GM13977 (cell line): ENCODE measurements around the gene CENPP.

Source experiments
- DNase-seq: peaks from one replicate; pipeline ENCODE4 v3.0.0; 2012; ENCODE audit warnings: low spot score
- in situ Hi-C: fragments of 300-500 bp; cut with MboI; formaldehyde crosslinking; loops from one replicate; pipeline ENCODE4 v1.12.0; 2022; ENCODE audit warnings: low sequenced_read_pairs, low pct_unique_long_range_greater_than_20kb, mixed read lengths, inconsistent platforms; ENCODE audit not compliant: unreplicated experiment
- TF ChIP-seq, protein P1 (sequence below): IDR thresholded peaks from 2 replicates; pipeline ENCODE4 v1.5.1; 2012; ENCODE audit warnings: mild to moderate bottlenecking, control low read depth; ENCODE audit not compliant: insufficient read depth; ENCODE audit errors: extremely low read depth, missing control alignments

The CENPP gene

DNA sequence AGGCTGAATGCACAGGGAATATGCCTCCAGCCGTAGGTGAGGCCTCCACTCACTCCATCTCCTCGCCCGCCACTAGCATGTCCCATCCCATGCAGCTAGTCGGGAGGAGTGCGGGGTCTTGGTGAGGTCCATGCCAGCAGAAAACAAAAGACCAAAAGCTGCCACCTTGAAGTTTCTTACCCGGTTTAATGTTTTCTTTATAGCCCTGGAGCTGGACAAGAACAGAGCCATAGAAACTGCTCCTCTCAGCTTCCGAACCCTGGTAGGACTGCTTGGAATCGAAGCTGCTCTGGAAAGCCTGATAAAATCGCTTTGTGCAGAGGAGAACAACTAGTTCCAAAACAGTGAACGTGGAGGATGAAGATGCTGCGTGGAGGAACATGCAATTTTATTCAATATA lies 287.1 kb downstream of the CENPP start:
- no peak for DNase-seq
- in situ Hi-C loops, result no loop called here
- TF ChIP-seq, protein P1, sequence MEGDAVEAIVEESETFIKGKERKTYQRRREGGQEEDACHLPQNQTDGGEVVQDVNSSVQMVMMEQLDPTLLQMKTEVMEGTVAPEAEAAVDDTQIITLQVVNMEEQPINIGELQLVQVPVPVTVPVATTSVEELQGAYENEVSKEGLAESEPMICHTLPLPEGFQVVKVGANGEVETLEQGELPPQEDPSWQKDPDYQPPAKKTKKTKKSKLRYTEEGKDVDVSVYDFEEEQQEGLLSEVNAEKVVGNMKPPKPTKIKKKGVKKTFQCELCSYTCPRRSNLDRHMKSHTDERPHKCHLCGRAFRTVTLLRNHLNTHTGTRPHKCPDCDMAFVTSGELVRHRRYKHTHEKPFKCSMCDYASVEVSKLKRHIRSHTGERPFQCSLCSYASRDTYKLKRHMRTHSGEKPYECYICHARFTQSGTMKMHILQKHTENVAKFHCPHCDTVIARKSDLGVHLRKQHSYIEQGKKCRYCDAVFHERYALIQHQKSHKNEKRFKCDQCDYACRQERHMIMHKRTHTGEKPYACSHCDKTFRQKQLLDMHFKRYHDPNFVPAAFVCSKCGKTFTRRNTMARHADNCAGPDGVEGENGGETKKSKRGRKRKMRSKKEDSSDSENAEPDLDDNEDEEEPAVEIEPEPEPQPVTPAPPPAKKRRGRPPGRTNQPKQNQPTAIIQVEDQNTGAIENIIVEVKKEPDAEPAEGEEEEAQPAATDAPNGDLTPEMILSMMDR, result no peak

DNA sequence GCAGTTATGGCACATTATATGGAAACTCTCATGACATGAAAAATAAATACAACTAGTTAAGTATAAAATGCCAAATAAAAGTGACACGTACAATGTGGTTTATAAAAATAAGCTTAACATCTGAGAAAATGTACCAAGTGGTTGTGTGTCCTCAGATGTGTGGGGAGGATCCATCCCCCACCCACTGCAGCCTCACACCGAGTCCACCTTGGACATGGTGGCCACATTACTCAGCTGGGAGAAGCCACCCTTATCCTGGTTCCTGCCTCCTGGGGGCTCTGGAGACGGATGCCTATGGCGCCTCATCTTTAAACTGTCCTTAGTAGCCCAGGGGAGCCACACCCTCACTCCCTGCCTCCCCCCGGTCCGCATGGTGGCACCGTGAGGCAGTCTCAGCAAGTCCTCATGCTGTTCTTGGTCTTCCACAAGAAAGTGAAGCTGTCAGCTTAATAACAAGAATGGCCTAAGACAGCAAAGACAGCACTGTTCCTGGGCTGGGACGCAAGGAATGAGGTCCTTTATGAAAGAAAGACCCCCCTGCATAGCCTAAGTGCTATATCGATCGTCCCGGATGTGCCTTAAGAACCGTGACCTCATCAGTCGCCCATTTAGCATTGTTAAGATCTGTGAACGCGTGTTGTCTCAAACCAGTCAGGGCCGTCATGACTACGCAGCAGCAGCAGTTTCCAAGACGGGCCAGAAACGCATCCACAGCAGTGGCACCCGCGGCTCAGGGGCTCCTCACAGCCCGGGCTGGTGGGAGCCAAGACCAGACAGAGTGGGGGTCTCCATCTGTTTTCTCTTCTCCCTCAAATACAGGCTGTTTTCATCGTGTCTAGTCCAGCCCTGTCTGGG lies 287.7 kb downstream of the CENPP start:
- TF ChIP-seq, protein P1, result no peak
- DNase-seq, result no peak
- in situ Hi-C loops, result no loop called here

DNA sequence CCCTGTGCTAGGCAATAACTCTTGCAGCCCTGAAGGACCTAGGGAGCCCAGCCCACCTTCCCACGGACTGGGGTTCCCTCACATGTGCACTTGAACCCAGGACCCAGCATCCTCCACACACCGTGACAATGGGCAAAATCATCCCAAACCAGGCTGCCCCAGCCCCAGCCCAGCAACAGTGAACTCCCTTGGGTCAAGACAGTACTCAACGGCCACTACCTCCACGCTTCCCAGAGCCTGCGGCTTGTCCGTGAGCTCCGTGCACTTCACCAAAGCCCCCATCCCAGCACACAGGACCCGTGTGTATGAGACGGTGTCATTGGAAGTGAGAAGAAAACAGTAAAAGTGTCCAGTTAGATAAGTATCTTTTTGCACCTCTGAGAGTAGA lies 288.4 kb downstream of the CENPP start:
- TF ChIP-seq, protein P1, result no peak
- DNase-seq, result no peak
- in situ Hi-C loops, result no loop called here

DNA sequence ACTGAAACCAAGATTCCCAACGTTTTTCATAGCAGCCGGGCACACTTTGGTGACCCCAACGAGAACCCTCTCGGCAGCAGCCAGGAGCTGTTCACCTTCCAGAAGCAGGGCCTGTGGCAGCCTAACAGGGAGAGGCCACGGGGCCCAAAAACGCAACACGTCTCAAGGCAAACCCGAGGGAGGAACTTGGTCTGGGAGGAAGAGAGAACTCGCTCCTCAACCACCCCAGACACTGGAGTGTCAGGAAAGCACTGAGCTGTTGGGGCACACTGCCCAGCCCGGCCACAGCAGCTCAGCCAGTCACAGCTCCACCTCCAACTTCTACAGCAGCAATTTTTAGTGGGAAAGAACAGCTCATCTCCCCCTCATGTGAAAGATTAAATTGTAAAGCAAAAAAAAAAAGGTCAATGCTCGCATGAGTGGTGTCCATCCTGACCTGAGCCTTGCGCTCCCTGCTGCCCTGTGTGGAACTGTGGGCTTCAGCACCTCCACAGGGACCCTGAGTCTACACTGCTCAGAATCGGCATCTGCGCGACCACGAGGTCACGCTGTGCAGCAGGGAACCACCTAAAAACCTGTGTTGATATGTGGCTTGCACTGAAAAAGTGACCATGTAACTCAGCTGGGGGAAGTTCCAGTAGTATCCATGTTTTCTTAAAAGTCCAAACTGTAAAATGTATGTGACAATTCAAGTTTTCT lies 289.2 kb downstream of the CENPP start:
- TF ChIP-seq, protein P1, result no peak
- in situ Hi-C loops, result no loop called here
- DNase-seq, result no peak

DNA sequence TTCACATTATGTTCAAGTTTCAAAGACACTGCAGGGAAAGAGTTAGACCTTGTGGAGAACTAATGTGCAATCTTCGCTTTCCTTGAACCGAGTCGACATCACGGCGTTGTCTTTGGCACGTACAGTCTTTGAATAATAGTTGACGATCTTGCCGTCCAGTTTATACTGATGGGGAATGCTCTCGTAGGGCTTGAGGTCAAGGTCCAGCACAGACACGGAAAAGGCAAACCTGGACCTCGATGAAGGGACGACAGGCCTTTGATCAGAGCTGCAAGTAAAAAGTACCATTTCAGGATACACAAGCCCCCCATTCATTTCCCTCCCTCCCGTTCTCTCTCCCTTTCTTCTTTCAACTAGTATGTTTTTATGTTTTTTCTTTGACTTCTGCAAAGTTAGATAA lies 290.0 kb downstream of the CENPP start:
- TF ChIP-seq, protein P1, result no peak
- no peak for DNase-seq
- in situ Hi-C loops, result no loop called here

DNA sequence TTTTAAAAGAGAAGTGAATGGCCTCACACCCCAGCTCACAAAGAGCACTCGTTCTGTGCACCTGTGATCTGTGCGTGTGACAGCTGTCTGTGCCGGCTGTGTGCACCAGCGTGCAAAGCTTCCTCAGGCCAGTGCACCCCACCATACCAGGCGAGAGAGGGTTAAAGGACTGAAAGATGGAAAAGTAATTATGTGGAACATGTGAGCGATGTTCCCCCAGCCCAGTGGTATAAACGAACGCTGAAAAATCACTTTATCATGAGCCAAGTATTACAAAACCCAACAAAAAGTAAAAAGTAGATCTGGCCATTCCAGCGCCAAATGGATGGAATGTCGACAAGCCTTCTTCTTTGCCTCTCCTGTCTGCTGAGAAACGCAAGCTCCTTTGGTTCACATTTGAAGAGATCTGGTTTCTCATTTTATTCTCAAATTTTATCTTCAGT lies 290.5 kb downstream of the CENPP start:
- TF ChIP-seq, protein P1, result no peak
- DNase-seq, result no peak
- in situ Hi-C loops, result no loop called here
